HepG2 (cell line): ENCODE data around the gene DENND4A. TPM values are rescaled to one million over a fixed set of nuclear protein-coding genes. Genes with fewer than 3 reads are reported as not detected.
A peak's percentile ranks its signal among the peaks of the same experiment; 100 is the strongest.

Experiments used
- ATAC-seq: fragments of 200-7000 bp; cut with Tn5 transposase; 3 replicates; pipeline ENCODE4 v1.9.1; 2020; ENCODE audit warnings: mild to moderate bottlenecking, moderate library complexity
- BruUV-seq: library from RNA; stranded (reverse); fragments of 400-500 nt; replicated peaks from 2 replicates; lab custom pipeline; 2021; lab: Mats Ljungman, UMichigan
- CTCF ChIA-PET: fragments of 300-600 bp; formaldehyde crosslinking; extraction: SDS; loops from one replicate; lab custom pipeline; 2021; ENCODE audit warnings: low total read pairs, inconsistent platforms, low intra/inter-chr PET ratio; lab: Yijun Ruan, JAX
- POLR2A ChIA-PET: fragments of 350-600 bp; sonication (Branson Sonifier 250); formaldehyde crosslinking; loops from one replicate; lab custom pipeline; 2020; ENCODE audit warnings: antibody characterized with exemption, inconsistent platforms; lab: Yijun Ruan, JAX
- DNase-seq: peaks from one replicate; pipeline ENCODE4 v3.0.0-alpha.2; 2015; ENCODE audit warnings: low spot score
- FAIRE-seq: peaks from 3 replicates; lab custom pipeline; 2011; peaks lifted over from hg19 to GRCh38; lab: Jason Lieb, UNC
- H2AFZ ChIP-seq: one replicate; pipeline ENCODE4 v1.6.1; 2011; ENCODE audit warnings: low read length, inconsistent platforms
- H3K27ac ChIP-seq: fragments of 300-600 bp; 3 replicates; pipeline ENCODE4 v1.8.0; 2011; ENCODE audit warnings: mixed run types, mild to moderate bottlenecking, mixed read lengths, low read length, inconsistent platforms; ENCODE audit not compliant: insufficient read depth; ENCODE audit errors: extremely low read length
- H3K27me3 ChIP-seq, 2 experiments: fragments of 200-600 bp in 1 of 2; 2 replicates in 1 of 2; 3 replicates in 1 of 2; pipeline versions ENCODE4 v1.6.0 to v1.8.0; 2011; ENCODE audit warnings: low read length in 2 of 2, mild to moderate bottlenecking in 2 of 2, moderate library complexity in 2 of 2, inconsistent platforms in 1 of 2; ENCODE audit not compliant: insufficient read depth in 2 of 2, control insufficient read depth in 1 of 2
- H3K36me3 ChIP-seq, 2 experiments: fragments of 200-600 bp in 1 of 2; replicated peaks in 1 of 2; 2 replicates in 1 of 2; 3 replicates in 1 of 2; pipeline versions ENCODE4 v1.5.1 to v1.8.0; 2011; ENCODE audit warnings: low read length in 2 of 2, inconsistent platforms in 1 of 2; ENCODE audit not compliant: insufficient read depth in 2 of 2, control insufficient read depth in 1 of 2
- H3K4me1 ChIP-seq: 2 replicates; pipeline ENCODE4 v1.5.1; 2012; ENCODE audit warnings: low read length, inconsistent platforms; ENCODE audit not compliant: insufficient read depth
- H3K4me2 ChIP-seq: 2 replicates; pipeline ENCODE4 v1.6.0; 2011; ENCODE audit warnings: low read depth, low read length, inconsistent platforms
- H3K4me3 ChIP-seq, 3 experiments: fragments of 200-600 bp in 1 of 3; sonication (generic), shearing (Covaris generic) in 1 of 3; replicated peaks in 1 of 3; 2 replicates each; pipeline ENCODE4 v1.5.1; 2011 to 2016; ENCODE audit warnings: low read length in 3 of 3, inconsistent platforms in 2 of 3, low read depth in 2 of 3, mild to moderate bottlenecking in 2 of 3, control low read depth in 1 of 3, mixed read lengths in 1 of 3; ENCODE audit not compliant: insufficient read depth in 1 of 3
- H3K79me2 ChIP-seq: one replicate; pipeline ENCODE4 v1.6.1; 2011; ENCODE audit warnings: low read length, inconsistent platforms; ENCODE audit not compliant: insufficient read depth
- H3K9ac ChIP-seq: 2 replicates; pipeline ENCODE4 v1.6.0; 2011; ENCODE audit warnings: mild to moderate bottlenecking, low read depth, low read length, inconsistent platforms; ENCODE audit not compliant: insufficient read depth
- H3K9me3 ChIP-seq: 2 replicates; pipeline ENCODE4 v1.5.1; 2012; ENCODE audit warnings: mild to moderate bottlenecking, low read length
- H4K20me1 ChIP-seq: 2 replicates; pipeline ENCODE4 v1.6.0; 2011; ENCODE audit warnings: inconsistent platforms, mild to moderate bottlenecking, low read length, moderate library complexity; ENCODE audit not compliant: insufficient read depth
- CHD2 ChIP-seq: IDR thresholded peaks from 2 replicates; pipeline ENCODE4 v1.6.1; 2011; ENCODE audit warnings: low read depth, low read length, improper control_type of control experiment
- FOXP1 ChIP-seq, 2 experiments: fragments of 450-650 bp in 1 of 2; IDR thresholded peaks; 2 replicates each; pipeline ENCODE4 v1.6.1; 2017 to 2018; ENCODE audit warnings: antibody characterized with exemption in 1 of 2
- HNF4A ChIP-seq: sonication (generic); formaldehyde crosslinking; IDR thresholded peaks from 2 replicates; pipeline ENCODE4 v1.4.0; 2020; ENCODE audit warnings: missing genetic modification reagents
- KLF11 ChIP-seq: IDR thresholded peaks from 2 replicates; pipeline ENCODE4 v1.6.1; 2016; ENCODE audit warnings: missing compliant biosample characterization
- MAFF ChIP-seq: IDR thresholded peaks from 2 replicates; pipeline ENCODE4 v1.6.1; 2011; ENCODE audit warnings: low read depth, low read length, improper control_type of control experiment
- MAFK ChIP-seq, 2 experiments: IDR thresholded peaks in 1 of 2; conservative IDR thresholded peaks in 1 of 2; 2 replicates each; pipeline ENCODE4 v1.6.1; 2011; ENCODE audit warnings: improper control_type of control experiment in 2 of 2, low read length in 2 of 2
- RBFOX2 ChIP-seq: fragments of 200-400 bp; formaldehyde crosslinking; IDR thresholded peaks from 2 replicates; pipeline ENCODE4 v1.6.1; 2017; ENCODE audit warnings: low read depth, mild to moderate bottlenecking, low read length
- TBX2 ChIP-seq: sonication (generic); formaldehyde crosslinking; IDR thresholded peaks from 2 replicates; pipeline ENCODE4 v1.5.0; 2020; ENCODE audit warnings: missing genetic modification reagents, mild to moderate bottlenecking, borderline replicate concordance
- ZNF768 ChIP-seq: sonication (generic); formaldehyde crosslinking; IDR thresholded peaks from 2 replicates; pipeline ENCODE4 v1.4.0; 2020; ENCODE audit warnings: missing genetic modification reagents
- ZNF879 ChIP-seq: sonication (generic); formaldehyde crosslinking; IDR thresholded peaks from 2 replicates; pipeline ENCODE4 v1.8.1; 2023; ENCODE audit warnings: missing genetic modification reagents
- WGBS: methylation state at CpG from one replicate; pipeline ENCODE4 v1.1.6; 2017; ENCODE audit warnings: low lambda C conversion rate; 5-methylcytosine and 5-hydroxymethylcytosine counted together
- in situ Hi-C: cut with HindIII; loops from 2 replicates; pipeline ENCODE4 v1.10.0; 2017; ENCODE audit warnings: low pct_unique_long_range_greater_than_20kb; ENCODE audit not compliant: extremely low pct_ligation_motif_present
- intact Hi-C: fragments of 100-400 bp; cut with micrococcal nuclease; formaldehyde crosslinking; loops from one replicate; pipeline ENCODE4 v1.10.0; 2022; ENCODE audit not compliant: unreplicated experiment
- polyA plus RNA-seq, 8 experiments: library from polyadenylated mRNA; depleted of rRNA in 3 of 8; stranded (reverse) in 7 of 8; unstranded in 1 of 8; fragments of >200 nt; fragmentation: Illumina TruSeq in 4 of 8; extraction: Trizol in 4 of 8; gene quantifications; 2 replicates each; pipeline versions ENCODE4 v1.2.1 to v1.2.3, GENCODE V29; 2011 to 2016; ENCODE audit warnings: low read depth in 4 of 8, missing spikeins in 1 of 8, mixed read lengths in 1 of 8; ENCODE audit not compliant: insufficient read depth in 1 of 8
- total RNA-seq, 5 experiments: library from RNA; depleted of rRNA; stranded (reverse); fragments of >200 nt; fragmentation: Illumina TruSeq; extraction: Trizol; gene quantifications; 2 replicates each; pipeline ENCODE4 v1.2.3, GENCODE V29; 2016; ENCODE audit warnings: low read depth in 1 of 5
- TF ChIP-seq, protein P1 (sequence below), 2 experiments: fragments of 450-650 bp in 1 of 2; sonication (generic) in 1 of 2; formaldehyde crosslinking in 1 of 2; IDR thresholded peaks; 2 replicates each; pipeline versions ENCODE4 v1.6.1 to v1.8.0; 2016 to 2022; ENCODE audit warnings: antibody characterized with exemption in 1 of 2, mild to moderate bottlenecking in 1 of 2, missing genetic modification reagents in 1 of 2
- TF ChIP-seq, protein P2 (sequence below): sonication (generic); formaldehyde crosslinking; IDR thresholded peaks from 2 replicates; pipeline ENCODE4 v1.8.0; 2022; ENCODE audit warnings: missing genetic modification reagents, low read depth, mild to moderate bottlenecking, borderline replicate concordance

Gene DENND4A
- total and polyA plus RNA-seq, 2 of the 13 experiments (the other 11 are each of a cell fraction or from before 2014, with no cell fraction given), result 13.2 to 18.6 TPM

DNA sequence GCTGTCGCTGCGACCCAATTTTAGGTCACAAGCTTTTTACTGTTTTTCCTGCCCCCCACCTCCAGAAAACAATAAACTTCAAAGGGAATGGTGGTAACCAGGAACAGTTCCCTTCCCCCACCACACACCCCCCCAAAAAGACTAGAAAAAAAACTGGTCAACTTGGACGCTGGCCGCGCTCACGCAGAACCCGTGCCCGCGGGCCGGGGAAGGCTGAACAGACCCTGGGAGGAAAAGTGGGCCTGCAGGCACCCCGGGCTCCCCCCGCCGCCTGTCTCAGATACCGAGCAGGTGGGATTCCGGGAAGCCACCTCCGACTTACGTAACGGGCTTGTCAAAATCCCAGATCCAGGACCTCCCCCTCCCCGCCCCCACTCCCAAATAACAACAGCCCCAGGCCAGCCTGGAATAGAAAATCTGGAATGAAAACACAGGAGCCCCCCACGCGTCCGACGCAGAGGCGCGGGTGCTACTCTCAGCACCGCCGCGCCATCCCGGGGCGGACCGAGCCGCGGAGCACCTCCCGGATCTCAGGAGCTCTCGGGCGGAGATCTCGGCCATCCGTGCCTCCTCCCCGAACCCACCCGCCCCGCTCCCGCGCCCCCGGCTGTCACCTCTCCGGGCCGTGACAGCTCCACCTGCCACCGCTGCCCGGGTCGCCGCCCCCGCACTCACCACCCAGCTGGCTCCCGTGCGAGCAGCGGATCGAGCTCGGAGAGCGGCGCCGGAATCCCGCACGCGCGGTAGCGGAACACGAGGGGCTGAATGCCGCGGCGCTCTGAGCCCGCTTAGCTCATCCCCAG is 557 bp downstream of the DENND4A start (continued):
- TF ChIP-seq MAFK (conservative IDR thresholded peaks at IDR 0.05 in 1 of 2, IDR thresholded peaks at IDR 0.05 in 1 of 2; ENCODE audit: low read length in 2 of 2), result no peak
- 0 out of 2 replicates have a peak, but pooled peaks have one; percentile 8 for TF ChIP-seq CHD2
- peak; percentile 79 for TF ChIP-seq RBFOX2
- no peak for TF ChIP-seq TBX2 (CRISPR knock-in tag)

DNA sequence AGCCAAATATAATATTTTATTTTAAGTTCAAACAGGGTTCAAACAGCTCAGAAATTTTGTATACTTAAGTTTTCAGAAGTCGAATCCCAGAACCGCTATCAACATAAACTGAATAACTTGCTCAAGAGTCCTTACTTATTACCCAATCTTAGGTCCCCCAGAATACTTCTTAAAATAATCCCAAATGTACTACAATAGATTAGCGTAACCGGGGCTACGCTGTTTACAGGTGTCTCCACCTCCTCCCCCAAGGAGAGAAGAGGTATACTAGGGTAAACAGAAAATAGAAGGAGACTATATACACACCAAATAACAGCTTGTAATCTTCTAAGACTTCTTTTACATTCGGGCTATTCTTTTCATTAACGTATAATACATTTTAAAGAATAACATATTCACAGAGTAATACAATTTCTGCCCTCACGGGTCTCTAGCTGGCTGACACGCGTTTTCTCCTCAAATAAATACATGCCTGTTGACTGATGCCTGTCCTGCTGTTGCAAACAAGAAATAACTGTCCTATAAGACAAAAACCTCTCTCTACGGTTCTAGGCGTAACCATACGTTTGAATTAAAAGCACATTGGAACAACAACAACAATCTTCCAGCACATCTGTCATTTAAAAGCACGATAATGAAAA is 1.3 kb downstream of the DENND4A start:
- ATAC-seq (no peak), DNase-seq (no peak), FAIRE-seq (no peak)
- Histone ChIP-seq H3K27me3 (no peaks in the 10 kb centered on the region; a peak in 1 of 5 replicates), H3K4me2 (peak overlapping the region; percentile 74), H2AFZ (no peak overlapping the region), H4K20me1 (no peaks in the 10 kb centered on the region), H3K4me1 (peaks cover 53% of the 10 kb centered on the region), H3K36me3 (no peaks in the 10 kb centered on the region), H3K9me3 (no peaks in the 10 kb centered on the region), H3K79me2 (peaks cover 59% of the 10 kb centered on the region), H3K9ac (peak overlapping the region; percentile 94), H3K27ac (peak overlapping the region; percentile 87), H3K4me3 (peak overlapping the region; percentile 80 to 98 (median 88))
- BruUV-seq, result TSS peak; percentile 69
- in situ Hi-C loops (no loop called here), intact Hi-C loops (no loop called here)
- ChIA-PET POLR2A (interaction anchor here (0.9 to 3.7 kb wide), 9 partner anchors 10 to 180 kb away, joined by 3 to 35 read pairs (median 3); partner anchors contain the start of genes INTS14 and RAB11A), CTCF (no interaction called here)
- 1% methylated on average over 14 of the region's 14 CpGs for WGBS
- TF ChIP-seq, protein P1, sequence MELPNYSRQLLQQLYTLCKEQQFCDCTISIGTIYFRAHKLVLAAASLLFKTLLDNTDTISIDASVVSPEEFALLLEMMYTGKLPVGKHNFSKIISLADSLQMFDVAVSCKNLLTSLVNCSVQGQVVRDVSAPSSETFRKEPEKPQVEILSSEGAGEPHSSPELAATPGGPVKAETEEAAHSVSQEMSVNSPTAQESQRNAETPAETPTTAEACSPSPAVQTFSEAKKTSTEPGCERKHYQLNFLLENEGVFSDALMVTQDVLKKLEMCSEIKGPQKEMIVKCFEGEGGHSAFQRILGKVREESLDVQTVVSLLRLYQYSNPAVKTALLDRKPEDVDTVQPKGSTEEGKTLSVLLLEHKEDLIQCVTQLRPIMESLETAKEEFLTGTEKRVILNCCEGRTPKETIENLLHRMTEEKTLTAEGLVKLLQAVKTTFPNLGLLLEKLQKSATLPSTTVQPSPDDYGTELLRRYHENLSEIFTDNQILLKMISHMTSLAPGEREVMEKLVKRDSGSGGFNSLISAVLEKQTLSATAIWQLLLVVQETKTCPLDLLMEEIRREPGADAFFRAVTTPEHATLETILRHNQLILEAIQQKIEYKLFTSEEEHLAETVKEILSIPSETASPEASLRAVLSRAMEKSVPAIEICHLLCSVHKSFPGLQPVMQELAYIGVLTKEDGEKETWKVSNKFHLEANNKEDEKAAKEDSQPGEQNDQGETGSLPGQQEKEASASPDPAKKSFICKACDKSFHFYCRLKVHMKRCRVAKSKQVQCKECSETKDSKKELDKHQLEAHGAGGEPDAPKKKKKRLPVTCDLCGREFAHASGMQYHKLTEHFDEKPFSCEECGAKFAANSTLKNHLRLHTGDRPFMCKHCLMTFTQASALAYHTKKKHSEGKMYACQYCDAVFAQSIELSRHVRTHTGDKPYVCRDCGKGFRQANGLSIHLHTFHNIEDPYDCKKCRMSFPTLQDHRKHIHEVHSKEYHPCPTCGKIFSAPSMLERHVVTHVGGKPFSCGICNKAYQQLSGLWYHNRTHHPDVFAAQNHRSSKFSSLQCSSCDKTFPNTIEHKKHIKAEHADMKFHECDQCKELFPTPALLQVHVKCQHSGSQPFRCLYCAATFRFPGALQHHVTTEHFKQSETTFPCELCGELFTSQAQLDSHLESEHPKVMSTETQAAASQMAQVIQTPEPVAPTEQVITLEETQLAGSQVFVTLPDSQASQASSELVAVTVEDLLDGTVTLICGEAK (IDR thresholded peaks at IDR 0.05), result no peak
- TF ChIP-seq, protein P1 (CRISPR knock-in tag; IDR thresholded peaks at IDR 0.05), result no peak
- TF ChIP-seq ZNF879 (CRISPR knock-in tag), result no peak
- TF ChIP-seq, protein P2, sequence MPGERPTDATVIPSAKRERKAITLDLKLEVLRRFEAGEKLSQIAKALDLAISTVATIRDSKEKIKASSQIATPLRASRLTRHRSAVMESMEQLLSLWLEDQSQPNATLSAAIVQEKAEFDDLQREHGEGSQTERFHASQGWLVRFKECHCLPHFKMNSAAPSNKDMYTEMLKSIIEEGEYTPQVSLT, result no peak
- TF ChIP-seq HNF4A (CRISPR knock-in tag), result no peak
- no peak for TF ChIP-seq ZNF768
- no peak for TF ChIP-seq MAFF
- TF ChIP-seq KLF11 (CRISPR knock-in tag), result no peak
- no peak for TF ChIP-seq FOXP1 (IDR thresholded peaks at IDR 0.05)
- 0 out of 2 replicates have a peak, but pooled peaks have one; percentile 48 for TF ChIP-seq FOXP1 (CRISPR knock-in tag; IDR thresholded peaks at IDR 0.05)
